Endothelial cell of umbilical vein (primary cell): ENCODE data around the gene CLCN6.

Experiments used
- CTCF ChIP-seq, 2 donors: IDR thresholded peaks; 1 replicate in 1 of 2; 2 replicates in 1 of 2; pipeline ENCODE4 v1.5.1; 2011; ENCODE audit warnings: low read length in 2 of 2, mild to moderate bottlenecking in 2 of 2, moderate library complexity in 2 of 2, control low read depth in 1 of 2, inconsistent platforms in 1 of 2, low read depth in 1 of 2; ENCODE audit not compliant: insufficient read depth in 1 of 2; ENCODE audit errors: extremely low read depth in 1 of 2
- EZH2 ChIP-seq: IDR thresholded peaks from 2 replicates; pipeline ENCODE4 v1.6.1; 2012; ENCODE audit warnings: borderline replicate concordance, low read depth, mild to moderate bottlenecking, moderate library complexity, low read length, inconsistent platforms; ENCODE audit not compliant: severe bottlenecking
- FOS ChIP-seq: IDR thresholded peaks from 2 replicates; pipeline ENCODE4 v1.6.1; 2011; ENCODE audit warnings: mild to moderate bottlenecking, low read length, moderate library complexity, borderline replicate concordance; ENCODE audit not compliant: insufficient read depth
- MAX ChIP-seq: IDR thresholded peaks from 2 replicates; pipeline ENCODE4 v1.6.1; 2011; ENCODE audit not compliant: insufficient read depth, insufficient read length
- MYC ChIP-seq: IDR thresholded peaks from one replicate; pipeline ENCODE4 v1.6.1; 2011; ENCODE audit warnings: mild to moderate bottlenecking, low read depth, low read length
- POLR2A ChIP-seq: IDR thresholded peaks from 2 replicates; pipeline ENCODE4 v1.6.1; 2012; ENCODE audit warnings: low read depth, mild to moderate bottlenecking, control low read depth, low read length
- POLR2AphosphoS5 ChIP-seq: IDR thresholded peaks from 2 replicates; pipeline ENCODE4 v1.6.1; 2012; ENCODE audit warnings: low read depth, mild to moderate bottlenecking, control low read depth, low read length, moderate library complexity; ENCODE audit not compliant: insufficient read depth

- TF ChIP-seq EZH2, result no peak
- TF ChIP-seq CTCF (IDR thresholded peaks at IDR 0.05; ENCODE audit: extremely low read depth in 1 of 2, insufficient read depth in 1 of 2, low read depth in 1 of 2, low read length in 2 of 2), result no peak
- no peak for TF ChIP-seq FOS
- TF ChIP-seq POLR2AphosphoS5, result no peak
- peak; percentile 26 for TF ChIP-seq MAX
- TF ChIP-seq POLR2A, result no peak
- no peak for TF ChIP-seq MYC
Observed at GRCh38 chr1:11761988-11762406, 44.0 kb upstream of the CLCN6 start, which contains the start of gene C1orf167.
